IPS-18a (cell line): ENCODE measurements around the gene PRKCA.

Experiments used
- H3K27ac ChIP-seq: one replicate; pipeline ENCODE4 v1.5.1; 2013; ENCODE audit warnings: low read length
- H3K27me3 ChIP-seq: one replicate; pipeline ENCODE4 v1.6.1; 2013; ENCODE audit warnings: mild to moderate bottlenecking, low read length; ENCODE audit not compliant: control insufficient read depth, insufficient read depth
- H3K36me3 ChIP-seq: one replicate; pipeline ENCODE4 v1.6.1; 2013; ENCODE audit warnings: low read depth, low read length; ENCODE audit not compliant: control insufficient read depth
- H3K4me1 ChIP-seq: one replicate; pipeline ENCODE4 v1.6.1; 2013; ENCODE audit warnings: low read depth, low read length; ENCODE audit not compliant: control insufficient read depth
- H3K4me3 ChIP-seq: one replicate; pipeline ENCODE4 v1.5.1; 2013; ENCODE audit warnings: low read length
- H3K9ac ChIP-seq: one replicate; pipeline ENCODE4 v1.6.1; 2013; ENCODE audit warnings: mild to moderate bottlenecking, low read length, moderate library complexity
- H3K9me3 ChIP-seq: one replicate; pipeline ENCODE4 v1.6.1; 2013; ENCODE audit warnings: low read depth, low read length; ENCODE audit not compliant: control insufficient read depth

The PRKCA gene

DNA sequence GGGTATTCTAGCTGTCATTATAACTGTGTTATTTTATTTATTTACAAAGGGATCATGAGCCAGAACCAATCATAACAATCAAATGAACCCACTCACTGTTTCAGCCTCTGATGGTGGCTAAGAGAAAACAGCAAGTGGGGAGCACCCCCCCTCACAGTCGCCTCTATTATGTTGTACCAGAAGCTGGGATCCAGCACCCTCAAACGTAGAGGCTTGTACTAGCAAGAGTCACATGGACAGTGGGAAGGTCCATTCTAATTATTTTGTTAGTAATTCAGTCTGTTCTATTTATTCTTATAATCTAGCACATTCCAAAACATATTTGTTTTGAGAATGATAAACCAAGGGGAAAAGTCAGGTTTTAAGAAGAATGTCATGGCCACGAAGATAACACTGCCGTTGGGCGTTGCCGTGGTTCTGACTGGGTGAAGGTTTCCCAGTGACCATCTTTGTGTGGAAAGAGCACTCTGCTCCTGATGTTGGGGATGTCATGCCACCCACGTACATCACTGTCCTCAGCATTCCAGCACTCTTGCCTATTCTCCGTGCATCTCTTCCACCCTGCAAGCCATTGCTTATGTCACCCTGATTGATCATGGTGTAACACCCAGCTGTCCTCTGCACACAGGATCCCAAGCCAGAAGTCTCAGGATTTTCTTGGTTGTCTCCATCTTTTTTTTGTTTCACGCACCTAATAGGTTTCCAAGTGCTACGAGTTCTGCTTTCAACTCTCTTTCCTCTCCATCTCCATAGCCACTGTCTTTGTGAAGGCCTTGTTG is 205.8 kb downstream of the PRKCA start:
- Histone ChIP-seq H3K9ac (no peak overlapping the region), H3K36me3 (no peaks in the 10 kb centered on the region), H3K27ac (no peak overlapping the region), H3K4me1 (no peaks in the 10 kb centered on the region), H3K27me3 (no peaks in the 10 kb centered on the region), H3K4me3 (no peak overlapping the region), H3K9me3 (no peaks in the 10 kb centered on the region)

DNA sequence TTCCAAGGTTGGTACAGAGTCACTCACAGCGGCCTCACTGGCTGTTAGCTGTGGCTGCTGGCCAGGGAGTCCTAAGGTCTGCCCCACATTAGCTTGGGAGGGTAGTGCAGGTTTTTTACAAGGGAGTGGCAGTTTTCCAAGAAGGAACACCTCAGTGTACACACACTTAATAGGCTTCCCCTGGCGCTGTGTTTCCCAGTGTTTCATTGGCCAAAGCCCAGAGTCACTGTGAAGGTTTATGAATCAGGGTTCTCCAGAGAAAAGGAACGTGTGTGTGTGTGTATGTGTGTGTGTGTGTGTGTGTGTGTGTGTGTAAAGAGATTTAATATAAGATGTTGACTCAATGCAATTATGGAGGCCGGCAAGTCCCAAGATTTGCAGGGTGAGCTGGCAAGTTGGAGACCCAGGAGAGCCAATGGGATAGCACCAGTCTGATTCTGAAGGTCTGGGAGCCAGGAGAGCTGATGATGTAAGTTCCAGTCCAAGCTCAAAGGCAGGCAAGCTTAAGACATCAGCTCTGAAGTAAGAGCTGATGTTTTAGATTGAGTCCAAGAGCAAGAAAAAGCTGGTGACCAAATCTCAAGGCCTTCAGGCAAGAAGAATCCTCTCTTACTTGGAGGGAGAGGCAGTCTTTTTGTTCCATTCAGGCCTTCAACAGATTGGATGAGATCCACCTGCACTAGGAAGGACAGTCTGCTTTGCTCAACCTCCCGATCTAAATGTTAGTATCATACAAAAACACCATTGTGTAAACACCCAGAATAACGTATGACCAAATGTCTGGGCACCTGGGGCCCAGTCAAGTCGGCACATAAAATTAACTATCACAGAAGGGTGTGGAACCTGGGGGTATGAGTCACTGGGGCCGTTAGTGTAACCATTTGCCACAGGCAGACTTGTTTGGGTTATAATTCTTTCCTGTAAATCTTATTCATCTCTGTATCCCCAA is 206.8 kb downstream of the PRKCA start:
- no peak overlapping the region for H3K9ac ChIP-seq
- H3K9me3 ChIP-seq, result no peaks in the 10 kb centered on the region
- peaks cover under 1% of the 10 kb centered on the region for H3K4me1 ChIP-seq
- H3K4me3 ChIP-seq, result no peak overlapping the region
- no peaks in the 10 kb centered on the region for H3K36me3 ChIP-seq
- no peak overlapping the region for H3K27ac ChIP-seq
- no peaks in the 10 kb centered on the region for H3K27me3 ChIP-seq

DNA sequence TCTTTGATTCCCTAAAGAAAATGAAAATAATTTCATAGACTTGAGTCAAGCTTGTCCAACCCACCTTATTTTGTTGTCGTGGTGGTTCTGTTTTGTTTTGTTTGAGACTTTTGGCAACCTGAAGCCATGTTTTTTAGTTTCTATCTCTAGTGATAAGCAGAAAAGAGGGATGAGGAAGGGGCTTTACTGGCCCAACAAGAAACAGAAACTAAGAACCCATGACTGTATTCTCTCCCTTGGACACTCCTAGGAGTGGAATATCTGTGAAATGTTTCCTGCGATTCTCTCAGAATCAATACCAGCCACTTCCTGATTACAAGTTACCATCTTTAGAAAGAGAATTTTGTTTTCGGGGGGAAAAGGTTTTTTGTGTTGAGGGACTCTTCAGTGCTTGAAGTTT is 207.5 kb downstream of the PRKCA start:
- Histone ChIP-seq H3K27me3 (no peaks in the 10 kb centered on the region), H3K36me3 (no peaks in the 10 kb centered on the region), H3K9ac (no peak overlapping the region), H3K27ac (no peak overlapping the region), H3K9me3 (no peaks in the 10 kb centered on the region), H3K4me3 (no peak overlapping the region), H3K4me1 (peaks cover 3% of the 10 kb centered on the region)

DNA sequence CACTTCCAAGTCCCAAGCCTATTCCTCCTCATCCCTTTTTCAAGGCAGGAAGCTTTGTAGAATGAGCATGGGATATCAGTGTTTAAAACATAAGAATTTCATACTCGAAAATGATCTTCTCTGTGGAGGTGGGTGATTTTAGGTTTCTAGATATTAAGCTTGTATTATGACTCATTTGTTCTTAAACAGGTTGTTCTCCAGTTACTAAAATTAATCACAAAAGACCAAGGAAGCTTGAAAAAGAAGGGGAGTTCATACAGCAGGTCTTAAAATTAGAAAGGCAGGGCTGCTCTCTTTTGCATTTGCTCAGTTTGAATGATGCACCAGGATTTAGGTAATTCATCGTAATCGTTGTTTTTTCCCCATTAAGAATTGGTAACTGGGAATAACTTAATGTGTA is 208.7 kb downstream of the PRKCA start:
- H3K9ac ChIP-seq, result no peak overlapping the region
- peaks cover 3% of the 10 kb centered on the region for H3K4me1 ChIP-seq
- no peaks in the 10 kb centered on the region for H3K36me3 ChIP-seq
- H3K4me3 ChIP-seq, result no peak overlapping the region
- H3K9me3 ChIP-seq, result no peaks in the 10 kb centered on the region
- H3K27ac ChIP-seq, result no peak overlapping the region
- H3K27me3 ChIP-seq, result no peaks in the 10 kb centered on the region

DNA sequence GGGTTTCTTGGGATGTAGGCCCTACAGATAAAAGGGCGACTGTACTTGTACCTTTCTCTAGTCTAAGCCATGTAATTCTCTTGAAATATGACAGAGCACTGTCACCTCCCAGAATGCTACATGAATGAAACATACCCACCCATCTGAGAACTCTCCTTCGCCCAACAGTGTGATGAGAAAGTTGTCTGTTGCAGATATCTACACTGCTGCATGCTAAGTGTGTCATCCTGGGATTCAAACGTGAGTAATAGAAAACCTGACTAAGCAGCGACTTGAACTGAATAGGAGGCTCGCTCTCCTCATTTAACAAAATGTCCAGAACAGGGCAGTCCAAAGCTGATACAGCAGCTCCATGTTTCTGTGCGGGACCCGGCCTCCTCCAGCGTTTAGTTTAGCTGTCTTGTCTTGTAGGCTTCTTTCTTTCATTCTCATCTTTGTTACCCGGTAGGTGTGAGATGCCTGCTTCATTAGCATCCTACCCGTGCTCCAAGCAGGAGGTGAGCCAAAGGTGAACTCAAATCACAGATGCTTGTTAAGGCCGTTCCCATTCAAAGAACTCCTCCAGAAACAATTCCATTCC is 211.9 kb downstream of the PRKCA start:
- no peaks in the 10 kb centered on the region for H3K27me3 ChIP-seq
- H3K4me3 ChIP-seq, result no peak overlapping the region
- H3K36me3 ChIP-seq, result no peaks in the 10 kb centered on the region
- H3K9me3 ChIP-seq, result no peaks in the 10 kb centered on the region
- no peak overlapping the region for H3K27ac ChIP-seq
- H3K4me1 ChIP-seq, result peaks cover 3% of the 10 kb centered on the region
- no peak overlapping the region for H3K9ac ChIP-seq

DNA sequence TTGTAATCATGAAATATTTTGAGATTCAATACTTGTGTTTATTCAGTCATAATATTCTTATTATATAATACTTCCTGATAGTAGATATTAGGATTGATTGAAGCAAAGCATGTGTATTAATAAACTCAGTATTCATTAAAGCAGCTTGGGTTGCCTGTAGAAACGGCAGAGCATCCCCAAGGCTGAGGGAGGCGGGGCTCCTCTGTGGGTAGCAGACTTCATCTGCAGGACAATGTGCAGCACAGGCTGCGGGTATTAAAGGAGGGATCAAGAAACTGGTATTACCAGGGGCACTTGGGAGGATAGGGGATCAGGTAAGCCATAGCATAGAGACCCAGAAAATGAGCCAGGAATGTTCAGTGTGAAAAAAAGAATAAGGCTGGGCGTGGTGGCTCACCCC is 213.6 kb downstream of the PRKCA start:
- Histone ChIP-seq H3K27ac (no peak overlapping the region), H3K9me3 (no peaks in the 10 kb centered on the region), H3K9ac (no peak overlapping the region), H3K4me3 (no peak overlapping the region), H3K27me3 (no peaks in the 10 kb centered on the region), H3K36me3 (no peaks in the 10 kb centered on the region), H3K4me1 (peaks cover 3% of the 10 kb centered on the region)

DNA sequence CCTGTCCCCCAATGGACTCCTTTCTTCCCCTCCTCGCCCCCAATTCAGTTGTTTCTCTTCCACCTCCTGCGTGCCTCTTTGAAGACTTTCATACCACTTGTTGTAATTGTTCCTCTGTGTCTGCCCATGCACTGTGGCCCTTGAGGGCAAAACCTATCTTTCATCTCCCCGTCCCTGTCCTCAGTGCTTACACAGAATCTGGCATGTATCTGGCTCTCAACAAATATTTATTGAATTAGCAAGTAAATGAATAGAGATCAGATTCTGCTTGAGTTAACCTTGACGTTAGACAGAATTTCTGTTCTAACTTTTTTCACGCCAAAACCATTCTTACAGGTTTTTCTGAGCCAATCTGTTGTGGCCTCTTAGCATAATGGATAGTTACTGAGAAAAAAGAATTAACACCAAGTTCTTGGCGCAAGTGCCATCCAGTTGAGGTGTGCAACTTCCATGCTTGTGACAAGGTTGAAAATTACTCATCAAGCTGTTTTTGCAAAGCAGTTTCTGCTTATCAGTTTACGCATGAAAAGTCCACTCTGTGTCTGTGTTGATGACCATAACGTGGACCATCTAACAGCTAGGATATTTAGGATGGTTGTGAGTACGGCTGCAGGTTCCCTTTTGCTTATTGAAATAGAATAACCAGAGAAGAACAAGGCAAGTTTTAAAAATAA is 215.1 kb downstream of the PRKCA start:
- Histone ChIP-seq H3K9ac (no peak overlapping the region), H3K27ac (no peak overlapping the region), H3K9me3 (no peaks in the 10 kb centered on the region), H3K4me3 (no peak overlapping the region), H3K27me3 (no peaks in the 10 kb centered on the region), H3K4me1 (peaks cover 3% of the 10 kb centered on the region), H3K36me3 (no peaks in the 10 kb centered on the region)

DNA sequence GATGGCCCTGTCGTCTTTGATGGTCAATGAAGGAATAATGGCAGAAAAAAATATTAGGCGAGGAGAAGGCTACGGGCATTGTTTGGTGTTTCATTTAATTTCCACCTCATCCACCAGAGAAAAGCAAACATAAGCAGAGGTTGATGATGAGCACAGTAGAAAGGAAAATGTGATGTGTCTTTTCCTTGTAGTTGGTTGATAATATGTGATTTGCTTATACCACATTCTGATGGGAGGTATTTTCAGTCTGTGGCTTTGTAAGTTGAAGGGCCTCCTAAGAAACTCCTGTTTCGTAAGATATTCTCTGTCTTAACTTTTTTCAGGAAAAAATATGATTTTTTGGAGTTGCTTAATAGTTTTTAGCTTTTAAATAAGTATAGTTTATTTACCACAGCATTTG is 215.7 kb downstream of the PRKCA start:
- H3K4me3 ChIP-seq, result no peak overlapping the region
- H3K9me3 ChIP-seq, result no peaks in the 10 kb centered on the region
- H3K4me1 ChIP-seq, result peaks cover 3% of the 10 kb centered on the region
- H3K9ac ChIP-seq, result no peak overlapping the region
- H3K27ac ChIP-seq, result no peak overlapping the region
- no peaks in the 10 kb centered on the region for H3K36me3 ChIP-seq
- no peaks in the 10 kb centered on the region for H3K27me3 ChIP-seq

DNA sequence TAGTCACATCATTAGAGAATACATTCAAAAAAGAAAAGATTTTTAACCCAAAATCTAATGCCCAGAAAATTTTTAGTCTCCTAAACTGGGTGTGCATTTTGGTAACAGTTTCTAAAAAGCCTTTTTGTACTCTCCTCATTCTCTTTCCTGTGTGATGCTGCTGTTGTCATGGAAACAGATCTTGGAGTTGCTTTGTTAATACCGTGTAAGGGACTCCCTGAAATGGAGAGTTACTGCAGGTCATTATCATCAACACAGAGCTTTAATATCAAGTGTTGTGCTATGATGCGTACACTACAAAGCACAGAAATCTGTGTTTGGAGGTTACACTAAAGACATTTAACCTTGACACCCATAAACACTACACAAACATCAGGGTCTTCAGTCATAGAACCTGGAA is 216.3 kb downstream of the PRKCA start:
- Histone ChIP-seq H3K27me3 (no peaks in the 10 kb centered on the region), H3K36me3 (no peaks in the 10 kb centered on the region), H3K4me1 (peaks cover 3% of the 10 kb centered on the region), H3K27ac (no peak overlapping the region), H3K9ac (no peak overlapping the region), H3K4me3 (no peak overlapping the region), H3K9me3 (no peaks in the 10 kb centered on the region)

DNA sequence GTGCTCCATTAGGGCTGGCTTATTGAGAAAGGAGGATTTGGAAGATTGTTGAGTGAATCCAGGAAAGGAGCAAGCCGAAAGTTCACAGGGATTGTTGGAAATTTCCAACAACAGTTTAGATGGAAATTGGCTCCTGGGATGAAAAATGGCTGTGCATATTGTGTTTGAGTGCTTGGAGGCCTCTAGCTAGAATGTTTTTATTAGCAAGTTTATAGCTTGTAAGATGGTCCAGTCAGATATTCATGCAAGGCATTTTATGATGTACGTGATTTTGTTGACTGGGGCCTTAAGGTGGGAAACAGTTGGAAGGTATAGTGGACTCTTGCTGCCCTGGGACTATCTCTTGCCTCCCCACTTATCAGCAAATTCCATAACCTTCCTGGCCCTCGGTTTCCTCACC is 216.7 kb downstream of the PRKCA start:
- no peaks in the 10 kb centered on the region for H3K9me3 ChIP-seq
- H3K36me3 ChIP-seq, result no peaks in the 10 kb centered on the region
- no peaks in the 10 kb centered on the region for H3K27me3 ChIP-seq
- no peak overlapping the region for H3K27ac ChIP-seq
- peaks cover 2% of the 10 kb centered on the region for H3K4me1 ChIP-seq
- H3K4me3 ChIP-seq, result no peak overlapping the region
- H3K9ac ChIP-seq, result no peak overlapping the region

DNA sequence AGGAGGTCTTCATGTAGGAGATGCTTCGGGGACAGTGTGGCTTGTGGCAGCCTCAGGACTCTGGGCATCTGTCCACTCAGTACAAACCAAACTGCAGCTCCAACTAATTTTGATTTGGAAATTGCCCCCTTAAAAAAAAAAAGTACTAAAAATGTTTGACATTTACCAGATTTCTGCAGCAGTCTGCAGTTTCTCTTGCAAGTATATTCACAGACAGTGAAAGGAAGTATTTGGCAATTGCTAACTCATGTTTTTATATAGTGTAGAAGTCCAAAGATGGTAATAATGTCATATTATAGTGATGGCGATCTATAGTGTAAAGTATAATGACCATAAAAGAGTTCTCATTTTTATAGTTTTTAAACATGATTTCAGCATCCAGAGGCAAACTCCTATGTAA is 218.6 kb downstream of the PRKCA start:
- Histone ChIP-seq H3K36me3 (no peaks in the 10 kb centered on the region), H3K4me1 (no peaks in the 10 kb centered on the region), H3K9me3 (no peaks in the 10 kb centered on the region), H3K9ac (no peak overlapping the region), H3K27ac (no peak overlapping the region), H3K4me3 (no peak overlapping the region), H3K27me3 (no peaks in the 10 kb centered on the region)
